NCI-H2029 treated with DMSO at 0.1 percent for 48 hours (cell line): ENCODE measurements around the gene SLC47A2.
A peak's percentile ranks its signal among the peaks of the same experiment; 100 is the strongest.
"Not testable (repeated sequence)": the region's sequence is repeated elsewhere in the genome, so short reads cannot be mapped to it uniquely, and the experiment has no call there.

Experiments
- DNase-seq: peaks from one replicate; lab custom pipeline; 2025; lab: John Stamatoyannopoulos, UW

SLC47A2 gene

GRCh38 chr17:19708431-19709175, 7.8 kb downstream of the SLC47A2 start:
- no peak for DNase-seq

GRCh38 chr17:19707728-19708221, 8.6 kb downstream of the SLC47A2 start:
- no peak for DNase-seq

- DNase-seq = no peak
Measured at GRCh38 chr17:19706791-19707727, 9.3 kb downstream of the SLC47A2 start.

DNA sequence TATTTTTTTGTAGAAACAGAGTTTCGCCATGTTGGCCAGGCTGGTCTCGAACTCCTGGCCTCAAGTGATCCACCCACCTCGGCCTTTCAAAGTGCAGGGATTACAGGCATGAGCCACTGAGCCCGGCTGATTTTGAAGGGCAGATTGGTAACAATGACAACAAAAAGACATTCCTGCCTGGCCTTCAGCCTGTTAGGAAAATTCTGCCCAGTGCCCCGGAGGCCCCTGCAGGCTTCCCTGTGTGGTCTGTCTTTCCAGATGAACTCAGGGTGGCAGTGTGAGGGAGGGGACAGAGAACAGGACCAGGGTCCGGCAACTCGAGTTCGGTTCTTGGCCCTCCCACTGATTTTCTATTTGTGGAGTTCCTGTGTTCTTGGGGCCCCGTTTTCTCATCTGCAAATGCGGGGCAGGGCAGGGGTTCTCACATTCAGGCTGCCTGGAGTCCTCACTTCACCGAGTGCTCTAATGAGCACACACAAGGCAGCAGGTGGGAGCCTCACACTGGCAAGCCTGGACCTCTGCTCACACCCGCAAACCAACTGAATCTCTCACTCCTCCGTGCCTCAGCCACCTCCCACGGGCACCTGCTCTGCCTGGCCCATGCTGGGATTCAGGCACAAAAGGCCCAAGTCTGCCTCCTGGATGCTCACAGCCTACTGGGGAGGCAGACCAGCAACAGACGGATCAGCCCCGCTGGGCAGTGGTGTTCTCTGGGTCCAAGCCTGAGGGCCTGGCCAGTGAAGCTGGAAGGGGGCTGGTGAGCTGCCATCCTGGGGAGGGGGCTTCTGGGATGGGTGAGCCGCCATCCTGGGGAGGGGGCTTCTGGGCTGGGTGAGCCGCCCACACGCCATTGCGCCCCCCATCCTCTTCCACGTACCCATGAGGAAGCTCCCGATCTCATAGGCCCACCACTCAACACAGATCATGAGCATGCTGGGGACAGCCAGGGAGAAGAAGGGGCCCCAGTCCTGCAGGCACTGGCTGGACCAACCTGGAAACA, 10.3 kb downstream of the SLC47A2 start:
- no peak for DNase-seq

GRCh38 chr17:19705201-19705600, 11.2 kb downstream of the SLC47A2 start:
- no peak for DNase-seq

- DNase-seq = no peak
Measured at GRCh38 chr17:19703828-19704613, 12.4 kb downstream of the SLC47A2 start.

DNA sequence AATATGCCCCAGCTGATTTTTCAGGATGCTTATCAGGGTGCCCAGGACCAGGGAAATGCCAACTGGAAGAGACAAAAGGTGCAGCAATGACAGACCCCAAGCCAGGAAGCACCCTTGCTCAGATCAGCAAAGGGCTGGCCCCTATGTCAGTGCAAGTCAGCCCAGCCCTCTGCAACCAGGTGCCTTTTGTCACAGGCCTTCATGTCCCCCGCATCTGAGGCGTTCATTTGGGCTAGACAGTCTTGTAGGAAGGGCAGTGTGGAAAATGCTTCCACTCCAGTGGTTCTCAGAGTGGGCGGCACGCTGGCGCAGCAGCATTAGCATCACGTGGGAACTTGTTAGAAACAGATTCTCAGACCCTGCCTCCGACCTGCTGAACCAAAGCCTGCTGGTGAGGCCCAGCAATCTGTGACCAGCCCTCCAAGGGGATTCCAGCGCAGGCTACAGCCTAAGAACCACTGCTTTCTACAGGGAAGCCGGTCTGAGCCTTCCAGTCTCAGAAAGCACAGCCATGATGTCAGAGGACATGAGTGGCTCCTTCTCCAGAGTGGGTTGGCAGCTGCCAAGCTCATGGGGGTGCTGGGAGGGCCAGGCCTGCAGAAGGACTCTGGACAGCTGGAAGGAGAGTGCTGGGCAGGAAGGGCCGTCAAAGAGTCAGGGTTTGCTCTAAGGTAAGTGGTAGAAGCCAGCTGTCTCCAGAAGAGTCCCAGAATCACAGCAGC, 13.1 kb downstream of the SLC47A2 start:
- DNase-seq = peak; percentile 24

GRCh38 chr17:19702217-19702641, 14.2 kb downstream of the SLC47A2 start:
- DNase-seq = no peak

DNA sequence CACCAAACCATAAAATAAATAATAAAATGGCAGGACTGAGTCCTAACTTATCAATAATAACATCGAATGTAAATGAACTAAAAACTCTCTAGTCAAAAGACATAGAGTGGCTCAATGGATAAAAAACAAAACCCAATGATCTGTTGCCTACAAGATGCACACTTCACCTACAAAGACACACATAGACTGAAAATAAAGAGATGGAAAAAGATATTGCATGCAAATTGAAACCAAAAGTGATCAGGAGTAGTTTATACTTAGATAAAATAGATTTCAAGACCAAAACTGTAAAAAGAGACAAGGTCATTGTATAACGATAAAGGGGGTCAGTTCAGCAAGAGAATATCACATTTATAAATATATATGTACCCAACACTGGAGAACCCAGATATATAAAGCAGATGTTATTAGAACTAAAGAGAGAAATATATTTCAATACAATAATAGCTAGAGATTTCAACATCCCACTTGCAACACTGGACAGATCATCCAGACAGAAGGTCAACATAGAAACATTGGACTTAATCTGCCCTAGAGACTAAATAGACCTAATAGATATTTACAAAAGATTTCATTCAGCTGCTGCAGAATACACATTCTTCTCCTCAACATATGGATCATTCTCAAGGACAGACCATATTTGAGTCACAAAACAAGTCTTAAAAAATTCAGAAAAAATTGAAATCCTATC, 29.8 kb downstream of the SLC47A2 start:
- no peak for DNase-seq

- not testable (repeated sequence) for DNase-seq
Measured at GRCh38 chr17:19684909-19685580, 31.3 kb downstream of the SLC47A2 start.

DNA sequence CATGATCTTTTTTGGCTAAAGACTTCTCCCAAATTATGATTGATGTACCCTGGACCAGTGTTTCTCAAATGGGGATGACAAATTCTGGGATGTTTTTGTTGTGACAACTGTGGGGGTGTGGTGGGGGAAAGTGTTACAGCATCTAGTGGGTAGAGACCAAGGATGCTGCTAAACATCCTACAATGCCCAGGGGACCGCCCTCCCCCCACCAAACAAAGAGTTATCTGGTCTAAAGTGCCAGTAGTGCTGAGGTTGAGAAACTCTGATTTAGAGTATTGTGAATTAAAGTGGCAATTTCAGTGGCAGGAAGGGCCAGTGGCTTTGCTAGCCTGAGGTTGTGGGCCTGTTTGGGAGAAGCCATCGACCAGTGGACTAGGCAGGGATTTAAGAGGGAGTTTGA, 33.3 kb downstream of the SLC47A2 start:
- no peak for DNase-seq

DNA sequence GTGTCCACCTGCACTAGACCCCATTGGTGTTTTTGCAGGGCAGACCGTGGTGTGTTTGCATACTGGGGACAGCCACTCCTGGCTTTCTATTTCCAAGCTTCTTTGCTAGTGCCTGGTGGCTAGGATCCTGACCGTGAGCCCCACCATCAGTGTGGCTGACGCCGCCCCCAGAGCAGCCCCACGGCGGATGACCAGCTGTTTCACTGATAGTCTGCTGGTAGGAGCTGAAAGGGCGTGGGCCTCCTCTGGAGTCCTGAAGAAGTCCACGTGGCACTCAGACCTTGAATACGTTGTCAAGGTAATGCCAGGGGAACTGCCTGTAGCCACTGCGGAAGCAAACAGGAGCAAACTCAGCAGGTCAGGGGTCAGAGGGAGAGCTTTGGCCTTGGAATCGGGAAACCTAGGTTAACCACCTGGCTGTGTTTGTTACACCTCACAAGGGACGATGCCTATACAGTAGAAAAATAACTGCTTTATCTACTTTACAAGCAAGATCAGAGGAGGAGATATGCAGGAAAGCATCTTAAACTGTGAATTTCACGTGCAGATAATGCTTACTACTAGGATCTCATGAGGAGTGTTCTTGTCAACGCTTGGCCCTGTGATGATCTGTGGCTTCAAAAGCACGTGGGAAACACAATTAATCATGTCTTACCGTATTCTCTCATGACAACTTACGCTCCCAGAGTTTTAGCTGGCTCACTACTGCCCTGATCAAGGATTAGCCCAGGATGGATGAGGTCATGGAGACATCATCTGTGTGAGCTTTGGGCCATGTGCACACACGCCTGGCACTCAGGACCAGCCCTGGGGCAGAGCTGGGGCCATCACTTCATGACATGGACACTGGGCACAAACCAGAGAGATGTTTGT, 37.6 kb downstream of the SLC47A2 start:
- no peak for DNase-seq

DNA sequence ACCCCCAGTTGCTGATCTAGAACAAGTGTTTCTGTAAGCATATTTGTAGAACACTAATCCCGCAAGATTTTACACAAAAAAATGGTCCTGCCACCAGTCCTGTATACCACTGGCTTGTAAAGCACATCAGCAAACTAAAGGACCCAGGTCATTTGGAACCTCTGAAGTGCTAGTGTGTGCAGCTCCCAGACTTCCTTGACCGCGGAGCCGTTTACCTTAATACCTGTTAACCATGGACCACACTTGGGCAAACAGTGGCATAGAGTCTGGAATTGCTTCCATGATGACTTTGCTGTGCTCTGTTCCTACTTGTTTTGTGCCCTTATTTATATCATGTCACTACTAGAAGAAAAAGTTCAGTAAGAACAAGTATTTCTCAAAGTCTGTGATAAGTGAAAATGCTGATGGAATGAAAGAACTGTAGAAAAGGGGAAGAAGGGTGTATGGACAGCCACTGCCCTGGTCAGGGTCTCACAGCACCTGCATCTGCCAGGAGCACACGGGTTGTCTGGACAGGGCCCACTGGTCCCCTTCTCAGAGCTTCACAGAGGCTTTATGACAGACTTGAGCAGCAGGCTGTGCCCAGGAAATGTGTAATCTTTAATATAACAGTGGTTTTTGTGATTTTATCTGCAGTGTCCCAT, 38.5 kb downstream of the SLC47A2 start:
- no peak for DNase-seq

- no peak for DNase-seq
Measured at GRCh38 chr17:19676896-19677295, 39.5 kb downstream of the SLC47A2 start.

DNA sequence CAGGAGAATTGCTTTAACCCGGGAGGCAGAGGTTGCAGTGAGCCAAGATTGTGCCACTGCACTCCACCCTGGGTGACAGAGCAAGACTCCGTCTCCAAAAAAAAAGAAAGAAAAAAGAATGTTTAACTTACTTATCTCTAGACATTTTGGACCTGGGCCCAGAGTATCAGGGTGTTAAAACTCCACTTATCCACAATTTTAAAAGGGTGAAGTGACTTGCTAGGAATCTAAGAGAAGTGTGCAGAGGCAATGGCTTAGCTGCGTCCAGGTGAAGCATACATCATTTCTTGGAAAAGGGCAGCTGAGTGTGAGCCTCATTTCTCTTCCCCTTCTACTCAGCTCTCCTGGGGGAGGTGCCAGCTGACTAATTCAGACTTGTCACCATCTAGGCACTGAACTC, 42.8 kb downstream of the SLC47A2 start:
- no peak for DNase-seq

- DNase-seq = no peak
Measured at GRCh38 chr17:19672009-19672750, 44.2 kb downstream of the SLC47A2 start.

GRCh38 chr17:19671433-19671832, 45.0 kb downstream of the SLC47A2 start:
- DNase-seq = no peak
